WTC11 (cell line): ENCODE results near the gene ENOX2. TPM values are rescaled to one million over a fixed set of nuclear protein-coding genes. Genes with fewer than 3 reads are reported as not detected.

Source experiments
- ATAC-seq: fragments of 200-7000 bp; cut with Tn5 transposase; 2 replicates; pipeline ENCODE4 v1.10.0; 2021; ENCODE audit warnings: mild to moderate bottlenecking, moderate library complexity
- CTCF ChIA-PET: fragments of 300-600 bp; sonication (Branson Sonifier 250); formaldehyde crosslinking; loops from one replicate; lab custom pipeline; 2021; ENCODE audit warnings: antibody characterized with exemption; lab: Charles Lee
- POLR2A ChIA-PET: fragments of 350-600 bp; sonication (Branson Sonifier 250); formaldehyde crosslinking; loops from one replicate; lab custom pipeline; 2021; ENCODE audit warnings: antibody characterized with exemption; lab: Charles Lee
- DNase-seq: peaks from one replicate; pipeline ENCODE4 v3.0.0; 2021; ENCODE audit warnings: low spot score
- H3K27ac Mint-ChIP-seq: 2 replicates; pipeline ENCODE4 v1.8.0; 2021; ENCODE audit warnings: mixed read lengths
- H3K27me3 Mint-ChIP-seq: 2 replicates; pipeline ENCODE4 v1.8.0; 2021; ENCODE audit warnings: low read depth, mild to moderate bottlenecking, moderate library complexity, mixed read lengths
- H3K36me3 Mint-ChIP-seq: 2 replicates; pipeline ENCODE4 v1.8.0; 2021; ENCODE audit warnings: mixed read lengths
- H3K4me1 Mint-ChIP-seq: 2 replicates; pipeline ENCODE4 v1.8.0; 2022; ENCODE audit warnings: mixed read lengths
- H3K4me3 Mint-ChIP-seq: 2 replicates; pipeline ENCODE4 v1.8.0; 2021; ENCODE audit warnings: mild to moderate bottlenecking, moderate library complexity, mixed read lengths
- H3K9me3 Mint-ChIP-seq: 2 replicates; pipeline ENCODE4 v1.8.0; 2021; ENCODE audit warnings: mixed read lengths
- ATF3 ChIP-seq: sonication (generic); formaldehyde crosslinking; conservative IDR thresholded peaks from 2 replicates; pipeline ENCODE4 v1.8.1; 2022; ENCODE audit warnings: mild to moderate bottlenecking, missing genetic modification reagents
- CREM ChIP-seq: sonication (generic); formaldehyde crosslinking; IDR thresholded peaks from 2 replicates; pipeline ENCODE4 v1.8.1; 2022; ENCODE audit warnings: mild to moderate bottlenecking, missing genetic modification reagents, moderate library complexity
- ETV6 ChIP-seq: sonication (generic); formaldehyde crosslinking; IDR thresholded peaks from 2 replicates; pipeline ENCODE4 v1.8.1; 2022; ENCODE audit warnings: mild to moderate bottlenecking, missing genetic modification reagents
- FOXJ3 ChIP-seq: sonication (generic); formaldehyde crosslinking; IDR thresholded peaks from 2 replicates; pipeline ENCODE4 v1.9.0; 2021; ENCODE audit warnings: missing genetic modification reagents, mild to moderate bottlenecking, borderline replicate concordance
- FOXP1 ChIP-seq: sonication (generic); formaldehyde crosslinking; IDR thresholded peaks from 2 replicates; pipeline ENCODE4 v1.8.0; 2022; ENCODE audit warnings: missing genetic modification reagents, mild to moderate bottlenecking, moderate library complexity, borderline replicate concordance
- GABPB1 ChIP-seq: sonication (generic); formaldehyde crosslinking; IDR thresholded peaks from 2 replicates; pipeline ENCODE4 v1.8.1; 2023; ENCODE audit warnings: mild to moderate bottlenecking, missing genetic modification reagents
- GRHL2 ChIP-seq: fragments of 250-450 bp; sonication (Bioruptor Pico); IDR thresholded peaks from 2 replicates; pipeline ENCODE4 v1.8.0; 2022; ENCODE audit warnings: mild to moderate bottlenecking, moderate library complexity; ENCODE audit not compliant: insufficient replicate concordance, severe bottlenecking
- HMGA2 ChIP-seq: fragments of 250-450 bp; sonication (Bioruptor Pico); IDR thresholded peaks from 2 replicates; pipeline ENCODE4 v1.4.0; 2021; ENCODE audit warnings: mild to moderate bottlenecking, moderate library complexity
- IRF1 ChIP-seq: sonication (generic); formaldehyde crosslinking; IDR thresholded peaks from 2 replicates; pipeline ENCODE4 v1.8.0; 2023; ENCODE audit warnings: missing genetic modification reagents
- JAZF1 ChIP-seq: fragments of 250-450 bp; sonication (Bioruptor Pico); IDR thresholded peaks from 2 replicates; pipeline ENCODE4 v1.9.0; 2021; ENCODE audit warnings: moderate library complexity, mild to moderate bottlenecking, inconsistent platforms
- JUN ChIP-seq: sonication (generic); formaldehyde crosslinking; IDR thresholded peaks from 2 replicates; pipeline ENCODE4 v1.8.0; 2023; ENCODE audit warnings: mild to moderate bottlenecking, missing genetic modification reagents
- MAX ChIP-seq: sonication (generic); formaldehyde crosslinking; IDR thresholded peaks from 2 replicates; pipeline ENCODE4 v1.8.0; 2022; ENCODE audit warnings: mild to moderate bottlenecking, missing genetic modification reagents
- NFE2L1 ChIP-seq: sonication (generic); formaldehyde crosslinking; IDR thresholded peaks from 2 replicates; pipeline ENCODE4 v1.8.1; 2023; ENCODE audit warnings: missing genetic modification reagents
- NR3C1 ChIP-seq: sonication (generic); formaldehyde crosslinking; conservative IDR thresholded peaks from 2 replicates; pipeline ENCODE4 v1.8.1; 2023; ENCODE audit warnings: low read depth, mild to moderate bottlenecking, missing genetic modification reagents
- PRDM15 ChIP-seq: sonication (generic); formaldehyde crosslinking; IDR thresholded peaks from 2 replicates; pipeline ENCODE4 v1.8.0; 2022; ENCODE audit warnings: missing genetic modification reagents
- RELA ChIP-seq: sonication (generic); formaldehyde crosslinking; IDR thresholded peaks from 2 replicates; pipeline ENCODE4 v1.8.1; 2022; ENCODE audit warnings: missing genetic modification reagents, mild to moderate bottlenecking, borderline replicate concordance
- SMAD3 ChIP-seq: sonication (generic); formaldehyde crosslinking; IDR thresholded peaks from 2 replicates; pipeline ENCODE4 v1.8.0; 2022; ENCODE audit warnings: missing genetic modification reagents, mild to moderate bottlenecking, borderline replicate concordance
- STAT6 ChIP-seq: sonication (generic); formaldehyde crosslinking; conservative IDR thresholded peaks from 2 replicates; pipeline ENCODE4 v1.8.1; 2023; ENCODE audit warnings: mild to moderate bottlenecking, low read depth, missing genetic modification reagents, moderate library complexity
- TCF7 ChIP-seq: sonication (generic); formaldehyde crosslinking; IDR thresholded peaks from 2 replicates; pipeline ENCODE4 v1.8.0; 2022; ENCODE audit warnings: mild to moderate bottlenecking, low read depth, missing genetic modification reagents, moderate library complexity
- ZNF138 ChIP-seq: sonication (generic); formaldehyde crosslinking; conservative IDR thresholded peaks from 2 replicates; pipeline ENCODE4 v1.8.1; 2022; ENCODE audit warnings: mild to moderate bottlenecking, moderate library complexity, missing genetic modification reagents
- ZNF232 ChIP-seq: sonication (generic); formaldehyde crosslinking; IDR thresholded peaks from 2 replicates; pipeline ENCODE4 v1.8.0; 2022; ENCODE audit warnings: mild to moderate bottlenecking, missing genetic modification reagents
- ZNF263 ChIP-seq: sonication (generic); formaldehyde crosslinking; IDR thresholded peaks from 2 replicates; pipeline ENCODE4 v1.8.1; 2022; ENCODE audit warnings: low read depth, mild to moderate bottlenecking, moderate library complexity, missing genetic modification reagents
- ZNF396 ChIP-seq: fragments of 250-450 bp; sonication (Bioruptor Pico); IDR thresholded peaks from 2 replicates; pipeline ENCODE4 v1.8.0; 2021; ENCODE audit warnings: mild to moderate bottlenecking, moderate library complexity, borderline replicate concordance
- ZNF423 ChIP-seq: fragments of 250-450 bp; sonication (Bioruptor Pico); IDR thresholded peaks from 2 replicates; pipeline ENCODE4 v2.1.2; 2022; ENCODE audit warnings: mild to moderate bottlenecking, moderate library complexity
- ZNF671 ChIP-seq: fragments of 250-450 bp; sonication (Bioruptor Pico); IDR thresholded peaks from 2 replicates; pipeline ENCODE4 v1.8.0; 2021; ENCODE audit warnings: mild to moderate bottlenecking
- total RNA-seq: library from RNA; stranded (reverse); gene quantifications from 3 replicates; pipeline ENCODE4 v1.2.3, GENCODE V29; 2021

ENOX2 gene
- total RNA-seq, 1 experiment from 2014 or later: 13.8 TPM

- peaks cover 2% of the 10 kb centered on the region; the same call in 1 of the 2 replicates for H3K4me1 Mint-ChIP-seq
- H3K9me3 Mint-ChIP-seq: peaks cover 6% of the 10 kb centered on the region; the same call in 1 of the 2 replicates
- no peaks in the 10 kb centered on the region for H3K36me3 Mint-ChIP-seq
- ATAC-seq (no peak), DNase-seq (no peak)
- ChIA-PET POLR2A (no interaction called here), CTCF (no interaction called here)
- H3K4me3 Mint-ChIP-seq: no peak overlapping the region
- H3K27me3 Mint-ChIP-seq: no peaks in the 10 kb centered on the region
- no peak overlapping the region for H3K27ac Mint-ChIP-seq
- TF ChIP-seq PRDM15 (no peak), CREM (CRISPR knock-in tag) (no peak), ETV6 (CRISPR knock-in tag) (no peak), TCF7 (CRISPR knock-in tag) (no peak), FOXP1 (CRISPR knock-in tag) (no peak), SMAD3 (CRISPR knock-in tag) (no peak), ZNF138 (CRISPR knock-in tag) (no peak), NFE2L1 (CRISPR knock-in tag) (no peak), MAX (CRISPR knock-in tag) (no peak), GRHL2 (CRISPR knock-in tag) (no peak), ATF3 (no peak), ZNF232 (CRISPR knock-in tag) (no peak), HMGA2 (CRISPR knock-in tag) (no peak), STAT6 (CRISPR knock-in tag) (no peak)
- TF ChIP-seq, all 79 proteins: peak for 0
Observed at GRCh38 chrX:130592204-130592603, 310.8 kb downstream of the ENOX2 start.

GRCh38 chrX:130578906-130579305 lies 324.1 kb downstream of the ENOX2 start:
- ChIA-PET CTCF (no interaction called here), POLR2A (no interaction called here)
- H3K36me3 Mint-ChIP-seq: no peaks in the 10 kb centered on the region
- H3K9me3 Mint-ChIP-seq: no peaks in the 10 kb centered on the region
- no peak overlapping the region for H3K4me3 Mint-ChIP-seq
- no peak for TF ChIP-seq ZNF396 (CRISPR knock-in tag)
- no peak for TF ChIP-seq FOXJ3
- no peak for TF ChIP-seq JUN (CRISPR knock-in tag)
- TF ChIP-seq RELA (CRISPR knock-in tag): no peak
- no peak for TF ChIP-seq JAZF1 (CRISPR knock-in tag)
- TF ChIP-seq ZNF263 (CRISPR knock-in tag): no peak
- TF ChIP-seq ZNF671 (CRISPR knock-in tag): no peak
- TF ChIP-seq IRF1: no peak
- no peak for TF ChIP-seq GABPB1 (CRISPR knock-in tag)
- no peak for TF ChIP-seq ZNF423
- TF ChIP-seq NR3C1 (CRISPR knock-in tag): no peak
- ATAC-seq: no peak
- no peak for DNase-seq
- H3K4me1 Mint-ChIP-seq: no peaks in the 10 kb centered on the region
- H3K27ac Mint-ChIP-seq: no peak overlapping the region
- no peaks in the 10 kb centered on the region for H3K27me3 Mint-ChIP-seq
